A549 (cell line): ENCODE data around the gene UBTD1.

Source experiments
- CEBPB ChIP-seq, 2 experiments: fragments of >200 bp in 1 of 2; sonication (Bioruptor Twin) in 1 of 2; formaldehyde crosslinking in 1 of 2; IDR thresholded peaks; 2 replicates each; pipeline ENCODE4 v1.6.1; 2012 to 2016
- EP300 ChIP-seq, 2 experiments: fragments of >200 bp; sonication (Bioruptor Twin); formaldehyde crosslinking; IDR thresholded peaks; 2 replicates in 1 of 2; 3 replicates in 1 of 2; pipeline ENCODE4 v1.6.1; 2016 to 2017
- HDAC2 ChIP-seq: fragments of 200-600 bp; sonication (generic); IDR thresholded peaks from 2 replicates; pipeline ENCODE4 v1.6.1; 2016
- KDM1A ChIP-seq: fragments of 200-600 bp; sonication (generic); IDR thresholded peaks from 2 replicates; pipeline ENCODE4 v1.6.1; 2016; ENCODE audit warnings: low read depth, mild to moderate bottlenecking
- MAFK ChIP-seq: fragments of 450-650 bp; IDR thresholded peaks from 2 replicates; pipeline ENCODE4 v1.6.1; 2014; ENCODE audit not compliant: partially characterized antibody
- MAZ ChIP-seq: fragments of 150-350 bp; IDR thresholded peaks from 2 replicates; pipeline ENCODE4 v1.6.1; 2014; ENCODE audit warnings: antibody characterized with exemption, low read depth, low read length, borderline replicate concordance
- POLR2A ChIP-seq: IDR thresholded peaks from 2 replicates; pipeline ENCODE4 v1.6.1; 2012; ENCODE audit warnings: mild to moderate bottlenecking, low read length
- POLR2AphosphoS2 ChIP-seq: conservative IDR thresholded peaks from 2 replicates; pipeline ENCODE4 v1.6.1; 2012; ENCODE audit warnings: low read length, improper control_type of control experiment, inconsistent platforms
- REST ChIP-seq: fragments of 200-600 bp; sonication (generic); IDR thresholded peaks from 2 replicates; pipeline ENCODE4 v1.6.1; 2016; ENCODE audit warnings: antibody characterized with exemption, mild to moderate bottlenecking, moderate library complexity
- RFX5 ChIP-seq: fragments of 450-650 bp; IDR thresholded peaks from 2 replicates; pipeline ENCODE4 v1.7.1; 2014; ENCODE audit warnings: antibody characterized with exemption, mild to moderate bottlenecking, moderate library complexity
- SREBF2 ChIP-seq: fragments of 450-650 bp; IDR thresholded peaks from 2 replicates; pipeline ENCODE4 v1.6.1; 2014; ENCODE audit warnings: mild to moderate bottlenecking, moderate library complexity
- ZFP36 ChIP-seq: fragments of 450-650 bp; IDR thresholded peaks from 2 replicates; pipeline ENCODE4 v1.6.1; 2014; ENCODE audit warnings: borderline replicate concordance; ENCODE audit not compliant: partially characterized antibody
- TF ChIP-seq, protein P1 (sequence below): fragments of >200 bp; sonication (Bioruptor Twin); formaldehyde crosslinking; IDR thresholded peaks from 3 replicates; pipeline ENCODE4 v1.5.1; 2016

DNA sequence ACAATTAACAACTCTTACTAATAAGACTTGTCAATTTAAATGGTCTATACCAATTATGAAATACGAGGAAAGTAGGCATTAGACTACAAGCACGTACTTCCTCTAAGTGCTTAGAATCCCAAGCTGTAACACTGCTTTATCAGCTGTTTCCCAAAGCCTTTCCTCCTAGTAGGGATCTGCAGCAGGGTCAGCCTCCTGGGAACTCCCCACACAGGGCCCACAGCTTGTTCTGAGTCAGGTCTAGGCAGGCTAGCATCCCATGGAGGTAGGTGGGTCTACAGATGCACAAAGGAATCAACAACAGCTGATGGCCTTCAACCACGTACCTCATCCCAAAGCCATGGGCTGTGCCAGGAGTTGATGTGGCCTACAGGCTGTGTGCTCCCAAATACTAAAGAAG, 15.2 kb upstream of the UBTD1 start:
- TF ChIP-seq REST (no peak), HDAC2 (no peak), CEBPB (IDR thresholded peaks at IDR 0.05) (no peak), POLR2A (no peak), MAFK (no peak), RFX5 (no peak), ZFP36 (no peak), KDM1A (no peak), EP300 (IDR thresholded peaks at IDR 0.05) (no peak), MAZ (no peak), SREBF2 (no peak), POLR2AphosphoS2 (no peak)
- TF ChIP-seq, protein P1, sequence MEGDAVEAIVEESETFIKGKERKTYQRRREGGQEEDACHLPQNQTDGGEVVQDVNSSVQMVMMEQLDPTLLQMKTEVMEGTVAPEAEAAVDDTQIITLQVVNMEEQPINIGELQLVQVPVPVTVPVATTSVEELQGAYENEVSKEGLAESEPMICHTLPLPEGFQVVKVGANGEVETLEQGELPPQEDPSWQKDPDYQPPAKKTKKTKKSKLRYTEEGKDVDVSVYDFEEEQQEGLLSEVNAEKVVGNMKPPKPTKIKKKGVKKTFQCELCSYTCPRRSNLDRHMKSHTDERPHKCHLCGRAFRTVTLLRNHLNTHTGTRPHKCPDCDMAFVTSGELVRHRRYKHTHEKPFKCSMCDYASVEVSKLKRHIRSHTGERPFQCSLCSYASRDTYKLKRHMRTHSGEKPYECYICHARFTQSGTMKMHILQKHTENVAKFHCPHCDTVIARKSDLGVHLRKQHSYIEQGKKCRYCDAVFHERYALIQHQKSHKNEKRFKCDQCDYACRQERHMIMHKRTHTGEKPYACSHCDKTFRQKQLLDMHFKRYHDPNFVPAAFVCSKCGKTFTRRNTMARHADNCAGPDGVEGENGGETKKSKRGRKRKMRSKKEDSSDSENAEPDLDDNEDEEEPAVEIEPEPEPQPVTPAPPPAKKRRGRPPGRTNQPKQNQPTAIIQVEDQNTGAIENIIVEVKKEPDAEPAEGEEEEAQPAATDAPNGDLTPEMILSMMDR, result no peak
